A673 (cell line): ENCODE results near the gene AP3S1. TPM values are rescaled to one million over a fixed set of nuclear protein-coding genes. Genes with fewer than 3 reads are reported as not detected.

Experiments used
- BruUV-seq: library from RNA; stranded (reverse); fragments of 400-500 nt; replicated peaks from 2 replicates; lab custom pipeline; 2021; lab: Mats Ljungman, UMichigan
- CTCF ChIA-PET: fragments of 300-600 bp; sonication (Branson Sonifier 250); formaldehyde crosslinking; loops from one replicate; lab custom pipeline; 2022; ENCODE audit warnings: antibody characterized with exemption; lab: Charles Lee
- POLR2A ChIA-PET: fragments of 300-600 bp; sonication (Branson Sonifier 250); formaldehyde crosslinking; loops from one replicate; lab custom pipeline; 2022; ENCODE audit warnings: antibody characterized with exemption; ENCODE audit not compliant: low non-redundant PET; lab: Charles Lee
- DNase-seq: peaks from one replicate; pipeline ENCODE4 v3.0.0-alpha.2; 2015; ENCODE audit warnings: low spot score
- H3K27ac ChIP-seq: fragments of 200-600 bp; sonication (generic); 2 replicates; pipeline ENCODE4 v1.5.1; 2016; ENCODE audit warnings: mixed run types, low read depth, mild to moderate bottlenecking, mixed read lengths, antibody characterized with exemption, low read length; ENCODE audit not compliant: poor library complexity, severe bottlenecking
- H3K27me3 ChIP-seq: fragments of 200-600 bp; sonication (generic); replicated peaks from 2 replicates; pipeline ENCODE4 v1.6.1; 2017; ENCODE audit warnings: mixed run types, low read depth, mild to moderate bottlenecking, mixed read lengths, antibody characterized with exemption, low read length; ENCODE audit not compliant: insufficient read depth, poor library complexity
- H3K36me3 ChIP-seq: fragments of 200-600 bp; sonication (generic); 2 replicates; pipeline ENCODE4 v1.6.1; 2016; ENCODE audit warnings: mixed run types, mild to moderate bottlenecking, mixed read lengths, antibody characterized with exemption, low read length; ENCODE audit not compliant: insufficient read depth, poor library complexity, severe bottlenecking
- H3K4me1 ChIP-seq: fragments of 200-600 bp; sonication (generic); 2 replicates; pipeline ENCODE4 v1.6.1; 2017; ENCODE audit warnings: mixed run types, mild to moderate bottlenecking, mixed read lengths, antibody characterized with exemption, low read length; ENCODE audit not compliant: insufficient read depth, poor library complexity, severe bottlenecking
- H3K4me3 ChIP-seq: fragments of 200-600 bp; sonication (generic); 2 replicates; pipeline ENCODE4 v1.5.1; 2016; ENCODE audit warnings: low read depth, mixed run types, mild to moderate bottlenecking, mixed read lengths, low read length; ENCODE audit not compliant: poor library complexity, severe bottlenecking
- H3K9me3 ChIP-seq: fragments of 200-600 bp; sonication (generic); 2 replicates; pipeline ENCODE4 v1.6.1; 2016; ENCODE audit warnings: mixed run types, low read depth, mild to moderate bottlenecking, mixed read lengths, antibody characterized with exemption, low read length; ENCODE audit not compliant: poor library complexity, severe bottlenecking
- EZH2 ChIP-seq: fragments of 200-600 bp; sonication (generic); IDR thresholded peaks from 2 replicates; pipeline ENCODE4 v1.6.1; 2017; ENCODE audit warnings: borderline replicate concordance, low read depth, mild to moderate bottlenecking, mixed read lengths, antibody characterized with exemption, low read length; ENCODE audit not compliant: poor library complexity, severe bottlenecking
- intact Hi-C: fragments of 100-400 bp; cut with micrococcal nuclease; formaldehyde crosslinking; loops from one replicate; pipeline ENCODE4 v1.10.0; 2022; ENCODE audit not compliant: unreplicated experiment
- total RNA-seq: library from RNA; stranded (reverse); gene quantifications from 2 replicates; pipeline ENCODE4 v1.2.3, GENCODE V29; 2021
- TF ChIP-seq, protein P1 (sequence below): fragments of 300-800, 200-600 bp; sonication (generic); conservative IDR thresholded peaks from 2 replicates; pipeline ENCODE4 v1.5.1; 2017; ENCODE audit warnings: low read depth, mild to moderate bottlenecking, antibody characterized with exemption, low read length, moderate library complexity, mixed read lengths

AP3S1 gene
- total RNA-seq, 1 experiment from 2014 or later = 66.9 TPM

DNA sequence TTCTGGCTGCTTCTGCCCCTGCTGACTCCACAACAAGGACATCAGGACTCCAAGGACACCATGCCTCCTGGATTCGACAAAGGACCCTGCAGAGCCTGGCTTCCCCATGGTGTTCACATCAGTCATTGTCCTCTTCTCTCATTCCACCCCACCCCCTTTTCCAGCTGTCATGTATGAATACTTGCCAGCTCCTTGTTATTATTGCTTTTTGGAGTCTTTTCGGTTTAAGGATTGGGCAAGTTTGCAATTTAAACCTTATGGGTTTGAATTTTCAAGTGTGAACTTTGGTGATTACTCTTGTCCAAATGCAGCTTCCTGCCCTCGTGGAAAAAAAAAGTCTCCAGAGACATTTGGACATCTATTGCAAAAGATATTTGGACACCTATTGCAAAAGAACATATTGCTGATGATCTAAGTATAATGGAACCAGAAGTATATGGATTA, 106.4 kb downstream of the AP3S1 start:
- TF ChIP-seq EZH2 = no peak
- TF ChIP-seq, protein P1, sequence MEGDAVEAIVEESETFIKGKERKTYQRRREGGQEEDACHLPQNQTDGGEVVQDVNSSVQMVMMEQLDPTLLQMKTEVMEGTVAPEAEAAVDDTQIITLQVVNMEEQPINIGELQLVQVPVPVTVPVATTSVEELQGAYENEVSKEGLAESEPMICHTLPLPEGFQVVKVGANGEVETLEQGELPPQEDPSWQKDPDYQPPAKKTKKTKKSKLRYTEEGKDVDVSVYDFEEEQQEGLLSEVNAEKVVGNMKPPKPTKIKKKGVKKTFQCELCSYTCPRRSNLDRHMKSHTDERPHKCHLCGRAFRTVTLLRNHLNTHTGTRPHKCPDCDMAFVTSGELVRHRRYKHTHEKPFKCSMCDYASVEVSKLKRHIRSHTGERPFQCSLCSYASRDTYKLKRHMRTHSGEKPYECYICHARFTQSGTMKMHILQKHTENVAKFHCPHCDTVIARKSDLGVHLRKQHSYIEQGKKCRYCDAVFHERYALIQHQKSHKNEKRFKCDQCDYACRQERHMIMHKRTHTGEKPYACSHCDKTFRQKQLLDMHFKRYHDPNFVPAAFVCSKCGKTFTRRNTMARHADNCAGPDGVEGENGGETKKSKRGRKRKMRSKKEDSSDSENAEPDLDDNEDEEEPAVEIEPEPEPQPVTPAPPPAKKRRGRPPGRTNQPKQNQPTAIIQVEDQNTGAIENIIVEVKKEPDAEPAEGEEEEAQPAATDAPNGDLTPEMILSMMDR = no peak
- intact Hi-C loops = no loop called here
- Histone ChIP-seq H3K9me3 (no peaks in the 10 kb centered on the region), H3K27me3 (peaks cover 3% of the 10 kb centered on the region), H3K4me3 (no peak overlapping the region), H3K4me1 (no peaks in the 10 kb centered on the region), H3K36me3 (no peaks in the 10 kb centered on the region), H3K27ac (no peak overlapping the region)
- no peak for DNase-seq
- CTCF ChIA-PET = no interaction called here
- no TSS peak for BruUV-seq
- POLR2A ChIA-PET = no interaction called here

DNA sequence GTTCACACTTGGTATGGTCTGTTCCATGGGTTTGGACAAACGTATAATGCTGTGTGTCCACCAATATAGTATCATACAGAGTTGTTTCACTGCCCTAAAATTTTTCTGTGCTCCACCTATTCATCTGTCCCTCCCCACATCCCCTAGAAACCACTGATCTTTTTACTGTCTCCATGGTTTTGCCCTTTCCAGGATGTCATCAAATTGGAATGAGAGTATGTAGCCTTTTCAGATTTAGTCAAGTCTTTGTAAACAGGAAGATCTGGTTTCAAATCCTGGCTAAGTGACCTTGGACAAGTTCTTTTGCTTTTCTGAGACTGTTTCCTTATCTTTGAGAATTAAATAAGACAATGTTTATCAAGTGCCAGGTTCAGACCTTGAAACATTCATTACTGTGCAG, 107.4 kb downstream of the AP3S1 start:
- DNase-seq = no peak
- Histone ChIP-seq H3K9me3 (no peaks in the 10 kb centered on the region), H3K4me3 (no peak overlapping the region), H3K27me3 (peaks cover 11% of the 10 kb centered on the region), H3K27ac (no peak overlapping the region), H3K36me3 (no peaks in the 10 kb centered on the region), H3K4me1 (no peaks in the 10 kb centered on the region)
- intact Hi-C loops = no loop called here
- ChIA-PET CTCF (no interaction called here), POLR2A (no interaction called here)
- no TSS peak for BruUV-seq
- TF ChIP-seq EZH2 = no peak
- TF ChIP-seq, protein P1 = no peak

DNA sequence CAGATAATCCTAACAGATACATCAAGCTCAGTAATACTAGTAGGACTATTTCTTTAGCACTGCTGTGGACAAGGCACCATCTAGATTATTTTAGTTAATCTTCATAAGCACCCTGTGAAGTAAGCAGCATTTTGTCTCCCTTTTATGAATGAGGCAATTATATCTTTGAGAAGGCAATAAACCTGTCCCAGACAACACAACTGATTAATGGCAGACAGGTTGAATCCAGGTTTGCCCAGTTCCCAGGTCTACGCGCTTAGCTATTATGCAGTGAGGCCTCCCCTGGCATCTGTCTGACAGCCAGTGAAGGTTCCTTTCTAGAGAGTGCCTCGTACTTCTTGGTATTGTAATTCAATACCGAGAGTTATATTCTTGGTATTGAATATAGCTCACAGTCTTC, 110.9 kb downstream of the AP3S1 start:
- no peak overlapping the region for H3K4me3 ChIP-seq
- BruUV-seq = no TSS peak
- CTCF ChIA-PET = no interaction called here
- no peaks in the 10 kb centered on the region for H3K36me3 ChIP-seq
- no peaks in the 10 kb centered on the region for H3K9me3 ChIP-seq
- POLR2A ChIA-PET = interaction anchor here (0.6 kb wide), 1 partner anchor 14 kb away, joined by 4 read pairs; no protein-coding TSS in a partner anchor
- H3K4me1 ChIP-seq = no peaks in the 10 kb centered on the region
- intact Hi-C loops = no loop called here
- no peak overlapping the region for H3K27ac ChIP-seq
- peaks cover 24% of the 10 kb centered on the region for H3K27me3 ChIP-seq
- TF ChIP-seq EZH2 = no peak
- TF ChIP-seq, protein P1 = no peak
- no peak for DNase-seq
